Nephron progenitor cell (in vitro differentiated cells): Measurements from ENCODE around the gene UBQLN4.

ENCODE experiments used
- DNase-seq: peaks from one replicate; pipeline ENCODE4 v3.0.0; 2021
- H3K27ac Mint-ChIP-seq: 2 replicates; pipeline ENCODE4 v1.8.0; 2021; ENCODE audit warnings: mild to moderate bottlenecking, moderate library complexity, mixed read lengths
- H3K27me3 Mint-ChIP-seq: 2 replicates; pipeline ENCODE4 v1.8.0; 2021; ENCODE audit warnings: mild to moderate bottlenecking, low read depth, mixed read lengths; ENCODE audit not compliant: poor library complexity
- H3K36me3 Mint-ChIP-seq: 2 replicates; pipeline ENCODE4 v1.8.0; 2021; ENCODE audit warnings: low read depth, mixed read lengths
- H3K4me1 Mint-ChIP-seq: 2 replicates; pipeline ENCODE4 v1.8.0; 2021; ENCODE audit warnings: mixed read lengths
- H3K4me3 Mint-ChIP-seq: 2 replicates; pipeline ENCODE4 v1.8.0; 2021; ENCODE audit warnings: mild to moderate bottlenecking, moderate library complexity, mixed read lengths
- H3K9me3 Mint-ChIP-seq: 2 replicates; pipeline ENCODE4 v1.8.0; 2021; ENCODE audit warnings: mild to moderate bottlenecking, moderate library complexity, mixed read lengths
- CTCF ChIP-seq: fragments of 200-600 bp; sonication (generic); IDR thresholded peaks from 2 replicates; pipeline ENCODE4 v1.5.0; 2021; ENCODE audit warnings: antibody characterized with exemption

UBQLN4 gene

GRCh38 chr1:155993595-155993994 is 60.0 kb downstream of the UBQLN4 start:
- no peak for TF ChIP-seq CTCF
- peak overlapping the region; percentile 68 for H3K27ac Mint-ChIP-seq
- H3K27me3 Mint-ChIP-seq = peaks cover 7% of the 10 kb centered on the region

GRCh38 chr1:155990005-155990739 is 63.4 kb downstream of the UBQLN4 start:
- H3K4me3 Mint-ChIP-seq = no peak overlapping the region
- peaks cover 41% of the 10 kb centered on the region for H3K4me1 Mint-ChIP-seq
- no peaks in the 10 kb centered on the region for H3K9me3 Mint-ChIP-seq
- no peaks in the 10 kb centered on the region for H3K36me3 Mint-ChIP-seq
- DNase-seq = no peak
- no peak for TF ChIP-seq CTCF
- peak overlapping the region; percentile 51 for H3K27ac Mint-ChIP-seq
- H3K27me3 Mint-ChIP-seq = peaks cover 4% of the 10 kb centered on the region

More at GRCh38 chr1:155993595-155993994, 60.0 kb downstream of the UBQLN4 start:
- DNase-seq = no peak
- H3K36me3 Mint-ChIP-seq = no peaks in the 10 kb centered on the region
- no peaks in the 10 kb centered on the region for H3K9me3 Mint-ChIP-seq
- H3K4me1 Mint-ChIP-seq = peaks cover 49% of the 10 kb centered on the region
- H3K4me3 Mint-ChIP-seq = no peak overlapping the region

- peak; percentile 77 for DNase-seq
- peak; percentile 96 for TF ChIP-seq CTCF
- H3K4me3 Mint-ChIP-seq = no peak overlapping the region
- no peaks in the 10 kb centered on the region for H3K9me3 Mint-ChIP-seq
- no peaks in the 10 kb centered on the region for H3K36me3 Mint-ChIP-seq
- peaks cover 44% of the 10 kb centered on the region for H3K4me1 Mint-ChIP-seq
- H3K27me3 Mint-ChIP-seq = peaks cover 7% of the 10 kb centered on the region
- H3K27ac Mint-ChIP-seq = no peak overlapping the region
Measured at GRCh38 chr1:155989242-155990004, 64.2 kb downstream of the UBQLN4 start.
